ENCODE data around the gene MFRP.

Gene MFRP

GRCh38 chr11:119334174-119334930 is 12.2 kb downstream of the MFRP start, which contains the start of gene RNF26:
Gene RNF26 (plus strand): TSS chr11:119334527. CDS start chr11:119335123, 596 bp downstream.
- no peaks in the 10 kb centered on the region for H3K9me3 ChIP-seq

GRCh38 chr11:119332111-119332765 is 14.3 kb downstream of the MFRP start:
- Histone ChIP-seq H3K27me3 (peaks cover 11% of the 10 kb centered on the region), H3K4me1 (ENCODE audit: control insufficient read depth in 1 of 2, insufficient read depth in 1 of 2, low read depth in 1 of 2, low read length in 1 of 2) (peaks cover 19 to 28% of the 10 kb centered on the region in 2 experiments), H3K4me3 (ENCODE audit: low read depth in 1 of 2, low read length in 1 of 2) (no peak overlapping the region), H3K27ac (no peak overlapping the region), H3K36me3 (no peaks in the 10 kb centered on the region), H3K9me3 (no peaks in the 10 kb centered on the region)
- no peak for TF ChIP-seq CTCF (IDR thresholded peaks at IDR 0.05)

More at GRCh38 chr11:119334174-119334930, 12.2 kb downstream of the MFRP start, which contains the start of gene RNF26:
- TF ChIP-seq CTCF (IDR thresholded peaks at IDR 0.05): peak; percentile 10
- Histone ChIP-seq H3K27me3 (peaks cover 15% of the 10 kb centered on the region), H3K36me3 (no peaks in the 10 kb centered on the region), H3K27ac (peak within 1 kb of the TSS; percentile 66), H3K4me1 (ENCODE audit: control insufficient read depth in 1 of 2, insufficient read depth in 1 of 2, low read depth in 1 of 2, low read length in 1 of 2) (peaks cover 24 to 28% of the 10 kb centered on the region in 2 experiments), H3K4me3 (ENCODE audit: low read depth in 1 of 2, low read length in 1 of 2) (peak within 1 kb of the TSS; percentile 87 to 96)

GRCh38 chr11:119330237-119330636 is 16.3 kb downstream of the MFRP start:
- H3K4me1 ChIP-seq (ENCODE audit: control insufficient read depth in 1 of 2, insufficient read depth in 1 of 2, low read depth in 1 of 2, low read length in 1 of 2): peaks cover 18 to 26% of the 10 kb centered on the region in 2 experiments
- H3K9me3 ChIP-seq: no peaks in the 10 kb centered on the region
- H3K27me3 ChIP-seq: peaks cover 11% of the 10 kb centered on the region
- no peaks in the 10 kb centered on the region for H3K36me3 ChIP-seq
- no peak overlapping the region for H3K27ac ChIP-seq
- TF ChIP-seq CTCF (IDR thresholded peaks at IDR 0.05): no peak
- H3K4me3 ChIP-seq (ENCODE audit: low read depth in 1 of 2, low read length in 1 of 2): no peak overlapping the region

GRCh38 chr11:119329320-119329719 is 17.2 kb downstream of the MFRP start:
- peaks cover 11% of the 10 kb centered on the region for H3K27me3 ChIP-seq
- no peak for TF ChIP-seq CTCF (IDR thresholded peaks at IDR 0.05)
- H3K4me1 ChIP-seq (ENCODE audit: control insufficient read depth in 1 of 2, insufficient read depth in 1 of 2, low read depth in 1 of 2, low read length in 1 of 2): peaks cover 10 to 19% of the 10 kb centered on the region in 2 experiments
- no peak overlapping the region for H3K27ac ChIP-seq
- H3K4me3 ChIP-seq (ENCODE audit: low read depth in 1 of 2, low read length in 1 of 2): no peak overlapping the region
- no peaks in the 10 kb centered on the region for H3K9me3 ChIP-seq
- no peaks in the 10 kb centered on the region for H3K36me3 ChIP-seq

- Histone ChIP-seq H3K4me1 (ENCODE audit: control insufficient read depth in 1 of 2, insufficient read depth in 1 of 2, low read depth in 1 of 2, low read length in 1 of 2) (peaks cover 18 to 21% of the 10 kb centered on the region in 2 experiments), H3K27me3 (peaks cover 54% of the 10 kb centered on the region), H3K36me3 (no peaks in the 10 kb centered on the region), H3K9me3 (no peaks in the 10 kb centered on the region), H3K4me3 (ENCODE audit: low read depth in 1 of 2, low read length in 1 of 2) (no peak overlapping the region), H3K27ac (no peak overlapping the region)
- TF ChIP-seq CTCF (IDR thresholded peaks at IDR 0.05): no peak
Observed at GRCh38 chr11:119324189-119324588, 22.3 kb downstream of the MFRP start.

Data from neutrophil (primary cell).